HG02981 (cell line): ENCODE results near the gene FOXL1.

Experiments used
- ATAC-seq: cut with Tn5 transposase; IDR thresholded peaks from one replicate; pipeline ENCODE4 v1.9.1; 2021; ENCODE audit warnings: mild to moderate bottlenecking, moderate library complexity; ENCODE audit not compliant: unreplicated experiment

Gene FOXL1

DNA sequence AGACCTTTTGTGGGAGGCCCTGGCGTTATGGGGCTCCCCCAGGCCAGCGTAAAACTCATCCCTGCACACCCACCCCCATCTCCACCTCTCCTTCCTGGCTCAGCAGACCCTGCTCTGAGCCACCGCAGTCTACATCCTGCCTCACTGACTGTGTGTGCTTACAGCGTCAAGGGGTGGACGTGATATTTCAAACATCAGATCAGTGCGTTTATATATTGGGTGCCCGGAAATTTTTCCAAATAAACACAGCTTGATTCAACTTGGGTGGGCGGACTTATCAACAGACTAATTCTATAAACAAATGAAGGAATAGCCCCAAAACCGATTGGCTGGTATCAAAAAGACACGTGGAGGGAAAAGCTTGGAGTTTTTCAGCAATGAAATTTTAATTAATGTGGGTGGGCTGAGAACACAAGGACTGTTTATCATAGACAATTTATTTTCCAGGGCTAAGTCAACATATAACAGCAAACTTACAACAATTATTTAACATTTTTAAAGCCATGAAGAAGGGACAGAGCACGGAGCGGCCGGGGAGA is at the start of gene FOXL1:
FOXL1 (plus strand) TSS at position 489 of the 539 bp plus-strand sequence. CDS start 175 bp downstream, outside the sequence.
- ATAC-seq: no peak

DNA sequence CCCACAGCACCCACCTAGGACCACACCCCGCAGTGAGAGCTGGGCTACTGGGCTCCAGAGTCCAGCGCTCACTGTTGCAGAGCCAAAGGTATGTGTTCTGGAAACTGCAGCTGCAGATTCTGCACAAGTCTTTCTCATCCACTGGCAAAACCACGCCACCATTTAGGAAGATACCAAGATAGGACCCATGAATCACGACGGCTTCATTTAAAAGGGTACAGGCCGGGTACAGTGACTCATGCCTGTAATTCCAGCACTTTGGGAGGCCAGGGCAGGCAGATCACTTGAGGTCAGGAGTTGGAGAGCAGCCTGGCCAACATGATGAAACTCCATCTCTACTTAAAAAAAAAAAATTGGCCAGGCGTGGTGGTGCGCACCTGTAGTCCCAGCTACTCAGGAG is 49.2 kb upstream of the FOXL1 start:
- ATAC-seq: no peak

DNA sequence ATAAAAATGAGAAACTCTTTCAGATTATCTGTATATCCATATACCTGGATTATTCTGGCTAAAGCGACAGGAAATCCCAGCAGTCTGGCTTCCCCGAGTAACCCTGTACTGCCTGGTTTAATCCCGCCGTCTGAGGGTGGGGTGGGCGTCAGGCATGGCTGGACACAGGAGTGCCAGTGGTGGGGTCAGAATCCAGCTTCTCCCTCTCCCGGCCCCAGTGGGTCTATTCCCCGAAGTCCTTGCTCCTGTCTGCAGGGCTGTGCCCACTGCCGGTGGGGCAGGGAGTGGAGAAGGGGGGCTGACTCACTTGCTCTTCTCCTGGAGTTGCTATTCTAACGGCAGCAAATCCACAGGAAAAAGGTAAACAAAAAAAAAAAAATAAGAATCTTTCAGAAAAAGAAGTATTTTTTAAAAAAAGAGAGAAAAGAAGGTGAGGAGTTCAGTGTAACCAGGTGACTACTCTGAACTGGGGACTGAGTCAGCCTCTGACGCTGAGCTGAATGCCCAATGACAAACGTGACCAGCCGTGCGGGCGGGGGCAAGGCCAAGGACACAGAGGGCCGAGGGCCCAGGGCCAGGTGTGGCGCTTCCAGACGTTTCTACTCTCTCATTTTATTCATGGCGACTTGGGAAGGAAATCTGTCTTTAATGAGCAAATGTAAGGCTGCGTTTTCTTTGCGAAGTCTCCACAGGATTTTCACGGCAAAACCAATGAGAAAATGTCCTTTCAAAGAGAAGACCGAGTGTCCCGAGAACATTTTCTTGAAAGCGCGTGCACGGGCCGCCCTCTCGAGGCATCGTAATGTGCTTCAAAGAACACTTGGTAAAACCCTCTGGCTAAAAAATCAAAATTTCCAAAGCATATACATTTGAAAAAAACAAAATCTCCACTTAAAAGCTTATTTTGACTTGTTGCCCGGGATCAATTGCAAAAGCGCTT is 47.8 kb upstream of the FOXL1 start:
- no peak for ATAC-seq

DNA sequence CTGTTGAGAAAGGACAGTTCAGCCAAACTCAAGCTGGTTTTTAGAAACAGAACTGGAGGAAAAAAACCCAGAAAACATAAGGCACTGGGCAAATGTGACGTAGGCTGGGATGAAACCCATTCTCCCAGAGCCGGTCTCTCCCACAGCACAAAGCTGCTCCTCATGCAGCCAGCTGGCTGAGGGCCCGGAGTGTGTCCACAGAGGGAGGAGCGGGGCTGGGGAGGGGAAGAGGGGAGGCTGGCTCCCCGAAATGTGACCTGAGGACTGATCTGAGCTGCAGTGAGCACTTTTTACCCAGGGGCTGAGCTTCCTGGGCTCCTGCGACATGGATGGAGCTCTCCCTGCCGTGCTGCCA is 47.2 kb upstream of the FOXL1 start:
- ATAC-seq: no peak

DNA sequence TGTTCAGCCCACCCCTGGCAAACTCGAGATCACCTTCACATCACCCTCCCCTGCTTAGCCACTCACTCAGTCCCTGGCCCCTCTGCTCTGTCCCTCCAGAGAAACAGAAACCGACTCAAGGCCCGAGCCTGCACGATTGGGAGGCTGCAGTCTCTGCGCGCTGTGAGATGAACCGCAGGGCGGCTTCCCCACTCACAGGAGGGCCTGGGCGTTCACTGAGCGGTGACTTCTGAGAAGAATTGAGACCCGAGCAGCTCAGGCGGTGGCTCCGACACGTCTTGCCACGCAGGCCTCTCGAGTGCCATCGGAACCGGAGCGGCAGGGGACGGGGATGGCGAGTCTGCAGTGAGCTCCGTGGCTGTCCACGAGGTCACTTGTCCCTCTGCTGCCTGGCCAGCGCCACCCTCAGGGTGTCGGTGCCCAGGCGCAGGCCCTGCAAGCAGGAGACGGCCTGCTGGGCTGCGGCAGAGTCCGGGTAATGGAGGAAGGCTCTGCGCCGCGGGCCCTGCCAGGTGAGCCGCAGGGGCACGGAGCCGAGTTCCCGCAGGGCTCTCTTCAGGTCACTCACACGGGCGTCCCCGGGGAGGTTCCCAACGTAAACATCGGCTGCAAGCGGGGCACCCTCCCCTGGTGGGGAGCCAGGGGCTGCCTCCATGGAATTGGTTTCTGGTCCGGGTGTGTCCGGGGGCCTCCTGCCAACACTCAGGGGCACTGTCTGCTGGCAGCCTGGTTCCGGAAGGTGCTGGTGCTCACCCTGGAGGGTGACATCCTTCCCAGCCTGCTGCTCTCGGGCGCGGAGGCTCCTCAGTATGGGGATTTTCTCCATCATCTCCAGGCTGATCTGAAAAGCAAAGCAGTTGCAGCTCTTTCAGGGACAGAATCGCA is 46.5 kb upstream of the FOXL1 start:
- no peak for ATAC-seq

DNA sequence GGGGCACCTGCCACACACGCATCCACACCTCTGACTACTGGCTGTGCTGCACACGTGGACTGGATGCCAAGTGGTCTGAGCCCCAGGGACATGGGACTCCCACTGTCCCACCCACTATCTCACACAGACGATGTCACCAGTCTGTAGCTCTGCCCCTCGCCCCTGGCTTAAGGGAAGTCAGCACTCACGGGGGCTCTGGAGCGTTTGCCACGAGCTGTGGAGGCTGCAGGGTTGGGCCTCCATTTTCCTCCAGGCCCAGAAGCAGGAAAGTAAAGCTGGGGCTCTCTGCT is 45.9 kb upstream of the FOXL1 start:
- no peak for ATAC-seq

DNA sequence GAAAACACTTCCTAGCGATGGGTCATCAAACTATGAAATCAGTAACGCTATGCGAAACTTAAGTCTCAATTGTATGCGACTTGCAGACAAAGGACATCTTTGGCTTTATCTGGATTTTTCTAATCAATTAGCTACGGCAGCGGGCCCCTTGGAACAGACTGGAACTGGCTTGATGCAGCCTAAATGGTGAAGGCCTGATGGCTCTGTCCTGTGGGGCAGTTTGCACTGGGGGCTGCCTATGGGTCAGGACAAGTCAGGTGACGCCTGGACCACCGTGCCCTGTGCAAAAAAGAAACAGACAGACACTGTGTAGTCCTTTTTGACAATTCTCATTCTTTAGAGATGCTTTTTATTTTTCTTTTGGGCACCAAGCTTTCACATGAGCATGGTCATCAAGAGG is 45.3 kb upstream of the FOXL1 start:
- no peak for ATAC-seq

DNA sequence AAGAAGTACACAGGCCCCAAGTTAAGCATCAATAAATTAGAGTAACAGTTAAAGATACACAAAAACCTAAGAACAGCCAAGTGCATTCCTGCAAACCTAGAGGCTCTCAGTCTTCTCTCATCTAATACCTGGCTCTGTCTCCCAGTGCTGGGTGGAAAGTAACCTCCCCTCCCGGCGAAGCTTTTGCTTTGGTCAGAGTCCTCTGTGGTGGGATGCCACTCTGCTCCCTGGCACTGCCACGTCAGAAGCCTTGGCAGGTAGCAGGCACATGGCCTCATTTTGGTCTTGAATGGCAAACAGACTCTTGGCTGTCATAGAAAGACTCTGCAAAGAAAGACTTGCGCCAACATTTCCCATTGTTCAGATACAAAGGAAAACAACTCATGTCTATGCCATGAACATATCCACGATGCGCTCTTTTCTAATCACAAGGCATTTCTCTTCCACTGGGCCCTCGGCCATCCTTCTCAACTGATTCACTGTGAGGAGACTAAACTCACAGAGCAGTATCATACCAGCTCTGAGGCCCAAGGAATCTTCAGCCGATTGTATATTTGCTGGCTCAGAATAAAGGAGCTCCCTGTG is 44.5 kb upstream of the FOXL1 start:
- ATAC-seq: no peak

DNA sequence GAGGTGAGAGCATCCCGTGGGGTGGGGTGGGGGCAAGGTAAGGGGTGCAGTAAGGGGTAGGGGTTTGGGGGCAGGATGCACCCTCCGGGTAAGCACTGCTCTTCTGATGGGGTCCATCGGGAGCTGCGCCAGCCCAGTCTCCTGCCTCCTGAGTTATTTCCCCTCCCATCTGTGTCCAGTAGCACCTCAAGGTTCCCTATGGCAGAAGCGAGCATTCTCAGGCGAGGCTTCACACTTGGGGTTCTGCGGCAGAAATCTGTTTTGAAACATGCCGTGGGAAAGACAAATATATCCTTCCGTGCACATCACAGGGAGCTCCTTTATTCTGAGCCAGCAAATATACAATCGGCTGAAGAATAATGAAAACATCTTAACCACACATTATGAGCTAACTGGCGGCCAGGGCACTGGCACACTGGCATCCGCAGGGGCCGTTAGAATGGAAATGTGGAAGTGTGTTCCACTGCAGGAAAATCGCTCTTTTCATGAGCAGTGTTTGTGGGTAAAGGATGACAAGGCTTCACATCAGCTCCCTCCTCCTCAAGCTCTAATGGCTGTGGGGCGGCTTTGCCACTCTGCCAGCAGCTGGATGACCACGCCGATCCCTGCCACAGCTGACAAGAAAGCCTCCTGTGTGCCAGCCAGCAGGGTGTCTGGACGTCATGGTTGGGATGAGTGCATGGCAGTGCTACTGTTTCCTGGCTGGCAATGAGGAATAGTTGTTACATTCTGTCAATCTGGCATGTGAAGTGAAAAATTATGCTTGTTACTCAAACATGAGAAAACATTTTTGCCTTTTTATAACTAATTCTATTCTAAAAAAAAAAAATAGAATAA is 43.4 kb upstream of the FOXL1 start:
- ATAC-seq: no peak

DNA sequence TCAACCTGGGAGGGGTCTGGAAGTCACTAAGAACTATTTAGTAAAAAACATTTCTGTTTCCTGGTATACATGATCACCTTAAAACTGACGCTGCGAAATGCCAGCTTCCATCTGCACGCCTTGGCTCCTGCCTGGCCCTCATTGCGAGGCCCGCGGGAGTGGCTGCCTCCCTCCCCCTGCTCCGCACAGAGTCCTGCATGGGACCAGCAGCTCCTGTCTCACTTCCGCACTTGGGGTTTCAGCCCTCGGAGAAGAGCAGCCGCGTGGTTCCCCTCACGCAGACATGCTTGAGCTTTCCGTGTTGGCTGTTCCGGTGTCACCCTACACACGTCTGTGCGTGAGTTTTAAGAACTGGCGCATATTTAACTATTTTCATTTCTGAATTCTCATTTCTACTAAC is 41.7 kb upstream of the FOXL1 start:
- ATAC-seq: no peak

DNA sequence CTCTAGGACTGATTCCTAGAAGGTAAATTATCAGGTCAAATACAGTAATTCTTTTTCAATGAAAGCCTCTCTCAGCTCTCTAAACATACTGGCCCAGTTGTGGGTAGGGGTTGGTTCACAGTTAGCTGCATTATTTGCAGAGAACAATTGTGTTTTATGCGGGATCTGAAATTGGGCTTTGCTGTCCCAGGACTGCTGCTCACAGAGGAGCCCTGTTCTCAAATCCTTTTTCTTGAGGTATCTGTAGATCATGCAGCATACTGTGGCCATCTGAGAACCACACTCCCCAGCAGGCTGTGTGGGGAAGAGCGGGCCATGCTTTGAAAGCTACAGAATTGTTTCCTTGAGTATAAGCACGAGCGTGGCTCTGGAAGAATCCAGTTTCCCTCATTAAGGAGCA is 40.9 kb upstream of the FOXL1 start:
- ATAC-seq: no peak

DNA sequence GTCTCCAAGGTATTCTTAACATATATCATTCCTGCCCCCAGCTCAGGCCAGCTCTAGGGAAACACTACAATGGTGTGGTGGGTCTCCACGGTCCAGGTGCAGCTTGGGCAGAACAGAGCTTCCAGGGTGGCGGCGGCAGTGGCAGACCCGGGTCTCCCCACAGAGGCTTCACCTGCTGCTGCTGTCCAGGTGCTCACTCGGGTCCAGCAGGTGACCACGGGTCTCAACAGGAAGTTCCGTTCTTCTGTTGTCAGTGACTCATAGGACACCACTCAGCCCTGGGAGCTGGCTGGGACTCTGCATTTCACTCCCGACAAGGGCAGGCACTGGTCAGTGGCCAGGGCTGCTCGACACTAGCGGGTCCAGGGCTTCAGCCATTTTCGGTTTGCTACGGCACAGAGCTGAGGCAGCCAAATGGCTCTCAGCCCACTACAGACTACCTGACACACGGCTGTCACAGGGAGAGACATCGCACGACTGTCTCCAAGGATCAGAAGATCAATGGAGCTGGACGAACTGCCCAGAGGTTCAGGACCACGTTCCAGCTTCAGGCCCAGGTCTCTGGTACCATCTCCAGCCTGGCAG is 40.1 kb upstream of the FOXL1 start:
- ATAC-seq: no peak

DNA sequence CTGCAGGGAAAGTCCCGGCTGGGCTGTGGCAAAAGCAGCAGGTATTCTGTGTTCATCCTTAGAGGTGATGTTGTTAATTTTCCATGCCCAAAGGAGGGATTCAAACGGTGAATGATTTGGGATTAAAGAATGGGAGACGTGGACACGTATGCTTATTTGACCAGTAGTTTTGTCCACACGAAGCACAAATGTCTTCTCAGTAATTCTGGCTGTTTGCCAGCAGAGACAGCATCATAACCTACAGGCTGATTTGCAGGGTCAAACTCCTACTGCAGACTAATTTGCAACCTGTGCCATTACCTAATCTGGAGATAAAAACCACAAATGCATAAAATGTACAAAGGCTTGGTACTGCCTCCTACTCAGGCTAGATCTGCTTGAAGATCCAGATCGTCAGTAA is 37.5 kb upstream of the FOXL1 start:
- no peak for ATAC-seq

DNA sequence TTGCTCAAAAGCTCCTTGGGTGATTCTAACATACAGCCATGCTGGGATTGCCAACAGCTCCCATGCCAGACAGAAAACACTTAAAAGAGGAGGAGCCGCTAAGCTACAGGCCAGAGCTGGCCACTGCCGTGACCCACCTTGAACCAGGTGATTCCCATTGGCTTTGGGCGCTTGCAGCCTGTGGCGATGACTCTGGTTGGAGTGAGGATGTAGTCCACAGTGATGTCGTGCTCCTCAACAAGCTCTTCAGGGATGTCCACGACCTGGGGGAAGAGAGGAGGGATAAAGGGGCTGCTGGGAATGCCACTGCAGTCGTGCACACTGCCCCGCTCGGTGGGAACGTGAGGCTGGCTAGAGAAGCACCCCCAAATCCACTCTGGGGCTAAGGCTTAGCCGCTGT is 36.8 kb upstream of the FOXL1 start:
- ATAC-seq: no peak

DNA sequence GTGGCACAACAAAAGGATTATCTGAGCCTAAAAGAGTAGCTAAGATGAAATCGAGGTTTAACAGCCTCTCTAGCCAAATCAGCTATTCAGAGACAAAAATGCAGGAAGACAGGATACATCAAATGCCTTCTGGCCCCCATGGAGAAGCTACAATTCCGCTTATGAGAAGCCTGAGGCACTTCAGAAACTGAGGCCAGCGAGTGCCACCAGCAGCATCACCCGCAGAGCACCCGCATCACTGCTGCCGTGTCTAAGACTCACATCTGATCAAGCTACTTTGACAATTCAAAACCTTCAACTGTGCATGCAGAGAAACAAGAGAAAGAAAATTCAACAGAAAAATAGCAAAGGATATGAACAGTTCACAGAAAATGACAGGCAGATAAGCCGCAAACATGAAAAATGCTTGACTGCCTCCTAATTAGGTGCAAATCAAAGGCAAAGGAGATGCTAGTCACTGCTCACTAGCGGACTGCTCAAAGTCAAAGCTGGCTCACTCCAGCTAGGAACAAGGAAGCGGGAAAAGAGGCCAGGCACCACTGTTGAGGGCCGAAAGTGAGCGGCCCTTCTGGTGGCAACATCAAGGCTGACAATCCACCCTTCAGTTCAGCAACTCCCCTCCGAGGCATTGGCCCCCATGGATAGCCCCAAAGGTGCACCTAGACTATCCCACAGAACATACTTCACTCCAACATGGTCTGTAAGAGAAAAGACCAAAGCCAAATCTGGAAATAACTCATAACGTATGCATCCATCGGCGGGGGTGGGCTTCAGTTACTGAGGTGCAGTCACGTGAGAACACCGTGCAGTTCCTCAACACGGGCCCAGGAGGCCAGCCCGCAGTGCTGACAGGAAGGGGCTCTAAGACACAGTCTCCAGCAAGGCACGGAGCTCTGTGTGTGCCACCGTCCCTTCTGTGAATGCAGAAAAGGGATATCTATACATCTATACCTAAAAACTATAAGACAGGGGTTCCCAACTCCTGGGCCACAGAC is 35.3 kb upstream of the FOXL1 start:
- no peak for ATAC-seq

DNA sequence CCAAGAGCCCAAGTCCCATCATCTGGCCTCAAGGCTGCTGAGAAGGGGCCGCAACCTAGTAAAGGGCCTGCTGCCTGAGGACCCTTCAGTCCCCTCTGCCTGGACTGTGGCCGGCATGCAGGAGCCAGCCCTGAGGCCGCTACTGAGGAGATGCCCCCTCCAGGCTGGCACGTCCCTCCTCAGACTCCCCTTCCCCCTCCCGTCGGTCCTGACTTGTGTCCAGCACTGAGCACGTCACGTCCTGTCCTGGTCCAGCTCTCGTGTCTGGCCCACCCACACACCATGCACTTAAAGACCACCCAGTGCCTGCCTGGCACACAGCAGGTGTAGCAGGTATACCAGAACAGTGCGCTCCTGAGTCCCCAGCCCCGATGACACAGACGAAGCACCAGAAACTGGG is 32.9 kb upstream of the FOXL1 start:
- no peak for ATAC-seq

DNA sequence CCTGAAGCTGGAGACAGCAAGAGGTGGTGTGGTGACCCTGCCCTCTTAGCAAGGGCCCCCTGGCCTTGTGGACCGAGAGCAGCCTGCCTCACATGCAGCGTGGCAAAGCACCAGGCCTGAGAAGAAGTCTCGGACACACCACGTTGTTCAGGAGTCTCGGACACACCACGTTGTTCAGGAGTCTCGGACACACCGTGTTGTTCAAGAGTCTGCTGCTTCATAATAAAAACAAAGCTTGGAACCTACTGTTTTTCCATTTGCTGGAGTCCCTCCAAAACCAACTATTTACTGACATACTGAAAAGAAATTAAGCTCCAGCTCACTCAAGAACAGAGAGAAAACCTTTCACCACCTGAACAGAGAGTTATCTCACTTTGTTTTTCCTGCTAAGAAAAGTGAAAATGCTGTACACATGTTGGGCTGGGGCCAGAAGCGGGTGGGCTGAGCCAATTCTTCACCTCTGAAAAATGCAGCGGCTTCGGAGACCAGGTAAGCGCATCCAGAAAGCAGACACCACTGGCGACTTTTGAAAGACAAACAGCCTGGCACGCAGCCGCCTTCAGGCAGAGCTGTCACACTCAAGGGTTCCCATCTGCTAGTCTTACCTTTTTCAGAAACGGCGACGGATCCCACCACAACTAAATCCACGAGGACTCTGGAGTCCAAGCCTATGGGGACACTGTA is 32.3 kb upstream of the FOXL1 start:
- ATAC-seq: no peak

DNA sequence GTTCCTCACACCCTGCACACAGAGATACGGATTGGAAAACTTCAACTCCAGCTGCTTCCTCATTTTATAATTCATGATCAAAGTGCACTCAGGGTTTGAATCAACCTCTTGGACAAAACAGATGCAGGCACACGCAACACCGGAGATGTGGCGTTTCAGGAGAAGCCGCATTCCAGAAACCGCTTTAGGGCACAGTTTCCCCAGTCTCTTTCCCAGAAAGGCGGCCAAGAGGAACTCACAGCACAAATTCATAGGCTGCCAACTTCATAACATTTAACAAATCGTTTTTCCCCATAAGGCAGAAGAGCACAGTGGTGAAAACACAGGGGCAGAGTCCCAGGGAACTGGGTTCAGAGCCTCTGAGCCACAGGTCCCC is 31.7 kb upstream of the FOXL1 start:
- ATAC-seq: no peak

DNA sequence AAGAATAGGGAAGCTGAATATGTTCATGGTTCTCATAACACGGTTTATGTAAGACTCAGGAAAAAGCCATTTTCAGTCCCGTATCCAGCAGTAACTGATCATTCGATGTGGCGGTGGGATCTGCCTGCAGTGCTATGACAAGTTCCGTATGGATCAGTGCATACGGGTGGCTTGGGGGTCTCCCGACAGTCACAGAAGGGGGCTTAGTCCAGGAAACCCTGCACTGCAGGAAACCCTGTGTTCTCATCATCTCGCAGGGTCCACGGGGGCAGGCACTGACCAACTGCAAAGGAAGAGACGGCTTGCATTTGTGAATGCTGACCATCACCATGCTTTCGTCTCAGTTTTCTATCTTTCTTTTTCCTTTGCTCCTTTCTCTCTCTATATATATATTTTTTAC is 31.1 kb upstream of the FOXL1 start:
- no peak for ATAC-seq
